ENCODE data around the gene PLD2.
"Not testable (repeated sequence)": the region's sequence is repeated elsewhere in the genome, so short reads cannot be mapped to it uniquely, and the experiment has no call there.

Gene PLD2

GRCh38 chr17:4858068-4858881 lies 51.3 kb downstream of the PLD2 start:
- ChIA-PET CTCF (no interaction called here), POLR2A (no interaction called here)
- no peak for TF ChIP-seq BHLHE40 (IDR thresholded peaks at IDR 0.05; ENCODE audit: borderline replicate concordance)
- no peak for TF ChIP-seq TARDBP (IDR thresholded peaks at IDR 0.05)
- no peak for TF ChIP-seq FOXK2 (IDR thresholded peaks at IDR 0.05)
- no peak for DNase-seq (ENCODE audit: extremely low spot score)

GRCh38 chr17:4858882-4859260 lies 51.9 kb downstream of the PLD2 start:
- DNase-seq (ENCODE audit: extremely low spot score) = no peak
- POLR2A ChIA-PET = no interaction called here
- CTCF ChIA-PET = no interaction called here
- no peak for TF ChIP-seq FOXA1 (IDR thresholded peaks at IDR 0.05)
- no peak for TF ChIP-seq ARNT (IDR thresholded peaks at IDR 0.05)
- no peak for TF ChIP-seq CTBP1 (IDR thresholded peaks at IDR 0.05; ENCODE audit: borderline replicate concordance)
- TF ChIP-seq NFRKB (IDR thresholded peaks at IDR 0.05) = no peak
- TF ChIP-seq ELF4 (IDR thresholded peaks at IDR 0.05) = no peak
- no peak for TF ChIP-seq FOXM1 (IDR thresholded peaks at IDR 0.05; ENCODE audit: borderline replicate concordance)
- no peak for TF ChIP-seq FOXK2 (IDR thresholded peaks at IDR 0.05)

GRCh38 chr17:4859816-4860625 lies 53.1 kb downstream of the PLD2 start:
- POLR2A ChIA-PET = no interaction called here
- no peak for DNase-seq (ENCODE audit: extremely low spot score)
- no peak for TF ChIP-seq L3MBTL2 (conservative IDR thresholded peaks at IDR 0.05)
- CTCF ChIA-PET = no interaction called here

- DNase-seq (ENCODE audit: extremely low spot score) = no peak
- ChIA-PET CTCF (no interaction called here), POLR2A (interaction anchor here (1.4 kb wide), 1 partner anchor 80 kb away, joined by 4 read pairs; the partner anchor contains the start of genes RNF167 and SLC25A11)
- TF ChIP-seq CTBP1 (IDR thresholded peaks at IDR 0.05; ENCODE audit: borderline replicate concordance) = no peak
Measured at GRCh38 chr17:4860651-4861050, 53.7 kb downstream of the PLD2 start.

- POLR2A ChIA-PET = interaction anchor here (1.4 kb wide), 1 partner anchor 79 kb away, joined by 4 read pairs; the partner anchor contains the start of genes RNF167 and SLC25A11
- CTCF ChIA-PET = no interaction called here
- no peak for DNase-seq (ENCODE audit: extremely low spot score)
- TF ChIP-seq TARDBP (IDR thresholded peaks at IDR 0.05) (no peak), BHLHE40 (IDR thresholded peaks at IDR 0.05; ENCODE audit: borderline replicate concordance) (no peak), NFRKB (IDR thresholded peaks at IDR 0.05) (no peak), ZNF384 (IDR thresholded peaks at IDR 0.05) (no peak), ARNT (IDR thresholded peaks at IDR 0.05) (no peak), L3MBTL2 (conservative IDR thresholded peaks at IDR 0.05) (no peak), SUZ12 (IDR thresholded peaks at IDR 0.05) (no peak), FOXM1 (IDR thresholded peaks at IDR 0.05; ENCODE audit: borderline replicate concordance) (no peak), LEF1 (IDR thresholded peaks at IDR 0.05; ENCODE audit: borderline replicate concordance) (no peak), ELF4 (IDR thresholded peaks at IDR 0.05) (no peak), FOXK2 (IDR thresholded peaks at IDR 0.05) (no peak), CTBP1 (IDR thresholded peaks at IDR 0.05; ENCODE audit: borderline replicate concordance) (no peak), SP1 (IDR thresholded peaks at IDR 0.05) (no peak)
Measured at GRCh38 chr17:4861052-4861451, 54.1 kb downstream of the PLD2 start.

- no peak for DNase-seq (ENCODE audit: extremely low spot score)
- POLR2A ChIA-PET = no interaction called here
- CTCF ChIA-PET = no interaction called here
- no peak for TF ChIP-seq PKNOX1 (IDR thresholded peaks at IDR 0.05)
- TF ChIP-seq TARDBP (IDR thresholded peaks at IDR 0.05) = no peak
- TF ChIP-seq FOXA1 (IDR thresholded peaks at IDR 0.05) = no peak
- TF ChIP-seq HDGF (IDR thresholded peaks at IDR 0.05; ENCODE audit: borderline replicate concordance) = no peak
- TF ChIP-seq LEF1 (IDR thresholded peaks at IDR 0.05; ENCODE audit: borderline replicate concordance) = no peak
- no peak for TF ChIP-seq ZNF384 (IDR thresholded peaks at IDR 0.05)
- no peak for TF ChIP-seq SUZ12 (IDR thresholded peaks at IDR 0.05)
- TF ChIP-seq CTBP1 (IDR thresholded peaks at IDR 0.05; ENCODE audit: borderline replicate concordance) = no peak
- TF ChIP-seq BHLHE40 (IDR thresholded peaks at IDR 0.05; ENCODE audit: borderline replicate concordance) = no peak
- no peak for TF ChIP-seq SP1 (IDR thresholded peaks at IDR 0.05)
Measured at GRCh38 chr17:4862720-4863119, 55.8 kb downstream of the PLD2 start.

GRCh38 chr17:4863321-4863720 lies 56.4 kb downstream of the PLD2 start:
- ChIA-PET CTCF (no interaction called here), POLR2A (no interaction called here)
- DNase-seq (ENCODE audit: extremely low spot score) = no peak
- no peak for TF ChIP-seq PKNOX1 (IDR thresholded peaks at IDR 0.05)
- TF ChIP-seq SP1 (IDR thresholded peaks at IDR 0.05) = no peak
- no peak for TF ChIP-seq NFRKB (IDR thresholded peaks at IDR 0.05)
- no peak for TF ChIP-seq BHLHE40 (IDR thresholded peaks at IDR 0.05; ENCODE audit: borderline replicate concordance)
- TF ChIP-seq ZNF384 (IDR thresholded peaks at IDR 0.05) = no peak
- no peak for TF ChIP-seq TARDBP (IDR thresholded peaks at IDR 0.05)
- no peak for TF ChIP-seq HDGF (IDR thresholded peaks at IDR 0.05; ENCODE audit: borderline replicate concordance)
- no peak for TF ChIP-seq FOXK2 (IDR thresholded peaks at IDR 0.05)
- no peak for TF ChIP-seq LEF1 (IDR thresholded peaks at IDR 0.05; ENCODE audit: borderline replicate concordance)
- no peak for TF ChIP-seq L3MBTL2 (conservative IDR thresholded peaks at IDR 0.05)
- TF ChIP-seq CTBP1 (IDR thresholded peaks at IDR 0.05; ENCODE audit: borderline replicate concordance) = no peak

- ChIA-PET POLR2A (interaction anchor here (1.1 kb wide), 1 partner anchor 77 kb away, joined by 3 read pairs; no protein-coding TSS in a partner anchor), CTCF (interaction anchor here (0.5 to 0.6 kb wide), 2 partner anchors 30 to 572 kb away, joined by 3 read pairs; no protein-coding TSS in a partner anchor)
- DNase-seq (ENCODE audit: extremely low spot score) = not testable (repeated sequence)
Measured at GRCh38 chr17:4867535-4867934, 60.6 kb downstream of the PLD2 start.

GRCh38 chr17:4869058-4869998 lies 62.4 kb downstream of the PLD2 start:
- DNase-seq (ENCODE audit: extremely low spot score); POLR2A ChIA-PET: not testable (repeated sequence)
- CTCF ChIA-PET = interaction anchor here (0.6 kb wide), 1 partner anchor 300 kb away, joined by 3 read pairs; no protein-coding TSS in a partner anchor

All from HEK293T (cell line).